Transverse colon (tissue), 4 donors: ENCODE measurements around the gene CCDC40. TPM values are rescaled to one million over a fixed set of nuclear protein-coding genes. Genes with fewer than 3 reads are reported as not detected.

Source experiments
- DNase-seq: peaks from one replicate; pipeline ENCODE4 v3.0.0-alpha.2; 2019
- H3K27ac ChIP-seq, 4 donors: fragments of 200-600 bp; sonication (generic); 2 replicates each; pipeline ENCODE4 v1.5.1; 2016 to 2018; ENCODE audit warnings: inconsistent platforms in 4 of 4
- H3K27me3 ChIP-seq: fragments of 200-600 bp; sonication (generic); 2 replicates; pipeline ENCODE4 v1.5.1; 2017; ENCODE audit warnings: inconsistent platforms
- H3K36me3 ChIP-seq, 4 donors: fragments of 200-600 bp; sonication (generic); 2 replicates each; pipeline ENCODE4 v1.5.1; 2017 to 2019; ENCODE audit warnings: inconsistent platforms in 4 of 4
- H3K4me1 ChIP-seq, 4 donors: fragments of 200-600 bp; sonication (generic); 2 replicates each; pipeline ENCODE4 v1.5.1; 2017 to 2020; ENCODE audit warnings: inconsistent platforms in 4 of 4
- H3K4me3 ChIP-seq, 4 donors: fragments of 200-600 bp; sonication (generic); 1 replicate in 1 of 4; 2 replicates in 3 of 4; pipeline versions ENCODE4 v1.5.1 to v1.6.1; 2017 to 2019; ENCODE audit warnings: inconsistent platforms in 4 of 4
- H3K9me3 ChIP-seq, 2 donors: fragments of 200-600 bp; sonication (generic); 2 replicates each; pipeline ENCODE4 v1.5.1; 2017 to 2019; ENCODE audit warnings: inconsistent platforms in 2 of 2
- CTCF ChIP-seq, 5 experiments: fragments of 200-600 bp in 3 of 5; fragments of 450-650 bp in 2 of 5; sonication (generic) in 3 of 5; IDR thresholded peaks; 1 replicate in 2 of 5; 2 replicates in 3 of 5; pipeline ENCODE4 v1.5.1; 2016 to 2017; ENCODE audit warnings: antibody characterized with exemption in 5 of 5, inconsistent platforms in 3 of 5, mild to moderate bottlenecking in 2 of 5, moderate library complexity in 1 of 5
- EP300 ChIP-seq: sonication (generic); formaldehyde crosslinking; IDR thresholded peaks from one replicate; pipeline ENCODE4 v1.6.1; 2017; ENCODE audit warnings: antibody characterized with exemption, low read depth
- POLR2A ChIP-seq: fragments of 450-650 bp; IDR thresholded peaks from one replicate; pipeline ENCODE4 v1.6.1; 2016; ENCODE audit warnings: antibody characterized with exemption, mild to moderate bottlenecking, moderate library complexity
- POLR2AphosphoS5 ChIP-seq, 3 donors: sonication (generic); formaldehyde crosslinking; IDR thresholded peaks; one replicate each; pipeline ENCODE4 v1.6.1; 2016; ENCODE audit warnings: antibody characterized with exemption in 3 of 3
- WGBS, 2 donors: methylation state at CpG; one replicate each; pipeline ENCODE4 v1.1.5; 2018; ENCODE audit warnings: low coverage in 1 of 2; 5-methylcytosine and 5-hydroxymethylcytosine counted together
- in situ Hi-C, 4 donors: fragments of 200-750 bp; cut with MboI; loops; one replicate each; pipeline versions ENCODE4 v1.15.0 to v1.15.1; 2017; ENCODE audit warnings: low sequenced_read_pairs in 3 of 4, low pct_ligation_motif_present in 1 of 4, low pct_unique_long_range_greater_than_20kb in 1 of 4
- intact Hi-C: fragments of 100-400 bp; cut with DNase I; formaldehyde crosslinking; loops from one replicate; pipeline ENCODE4 v1.15.1; 2023; ENCODE audit warnings: low total_unique reads
- total RNA-seq, 4 donors: library from RNA; depleted of rRNA; stranded (reverse); fragments of >200 nt; gene quantifications; one replicate each; pipeline ENCODE4 v1.1.0, GENCODE V29; 2016

Gene CCDC40
- total RNA-seq, 4 donors from 2014 or later, result 0.75 to 2.8 (median 2.0) TPM

GRCh38 chr17:80100035-80100323, 63.5 kb downstream of the CCDC40 start:
- H3K27me3 ChIP-seq, result no peaks in the 10 kb centered on the region
- intact Hi-C loops (no loop called here), in situ Hi-C loops (no loop called here)
- DNase-seq, result no peak
- no peak overlapping the region for H3K27ac ChIP-seq
- peaks cover 6 to 19% (median 17%) of the 10 kb centered on the region in 4 donors for H3K4me1 ChIP-seq
- no peaks in the 10 kb centered on the region for H3K36me3 ChIP-seq
- H3K9me3 ChIP-seq, result no peaks in the 10 kb centered on the region
- 79 to 80% methylated on average over 1 to 4 of the region's 4 CpGs for WGBS, 2 donors
- TF ChIP-seq CTCF (IDR thresholded peaks at IDR 0.05), result no peak
- no peak for TF ChIP-seq POLR2A
- no peak for TF ChIP-seq EP300
- no peak for TF ChIP-seq POLR2AphosphoS5 (IDR thresholded peaks at IDR 0.05)
- no peak overlapping the region for H3K4me3 ChIP-seq

- TF ChIP-seq POLR2AphosphoS5 (IDR thresholded peaks at IDR 0.05) (peak in 2 of 3 donors; percentile 30 to 64), CTCF (IDR thresholded peaks at IDR 0.05) (peak; percentile 42 to 86 (median 74)), POLR2A (no peak), EP300 (no peak)
- no peaks in the 10 kb centered on the region for H3K9me3 ChIP-seq
- peak within 1 kb of the TSS; percentile 65 to 95 (median 86) for H3K4me3 ChIP-seq
- no peaks in the 10 kb centered on the region for H3K27me3 ChIP-seq
- H3K27ac ChIP-seq, result peak within 1 kb of the TSS; percentile 86 to 92 (median 90)
- 1% methylated on average over 78 of the region's 114 CpGs; no CpG with 5 or more reads in 1 of the 2 donors for WGBS, 2 donors
- peak; percentile 88 for DNase-seq
- intact Hi-C loops, result no loop called here
- peaks cover 6 to 19% (median 17%) of the 10 kb centered on the region in 4 donors for H3K4me1 ChIP-seq
- in situ Hi-C loops, result no loop called here
- H3K36me3 ChIP-seq, result no peaks in the 10 kb centered on the region
These were observed 64.8 kb downstream of the CCDC40 start, which contains the start of gene GAA for GRCh38 chr17:80101011-80101945. GAA (plus strand) TSS chr17:80101581; CDS start chr17:80104587, 3,006 bp downstream.

GRCh38 chr17:80101946-80102663, 65.7 kb downstream of the CCDC40 start:
- peak overlapping the region; percentile 65 to 95 (median 86) for H3K4me3 ChIP-seq
- H3K4me1 ChIP-seq, result peaks cover 6 to 19% (median 17%) of the 10 kb centered on the region in 4 donors
- 26 to 82% methylated on average over 5 to 21 of the region's 21 CpGs for WGBS, 2 donors
- H3K27me3 ChIP-seq, result no peaks in the 10 kb centered on the region
- H3K36me3 ChIP-seq, result no peaks in the 10 kb centered on the region
- in situ Hi-C loops (no loop called here), intact Hi-C loops (no loop called here)
- no peak for TF ChIP-seq CTCF (IDR thresholded peaks at IDR 0.05)
- no peak for TF ChIP-seq EP300
- TF ChIP-seq POLR2AphosphoS5 (IDR thresholded peaks at IDR 0.05), result no peak
- no peak for TF ChIP-seq POLR2A
- no peaks in the 10 kb centered on the region for H3K9me3 ChIP-seq
- DNase-seq, result no peak
- H3K27ac ChIP-seq, result peak overlapping the region; percentile 86 to 92 (median 90)
